Cardiac muscle cell (in vitro differentiated cells and primary cell): ENCODE data around the gene SGCE. TPM values are rescaled to one million over a fixed set of nuclear protein-coding genes. Genes with fewer than 3 reads are reported as not detected.

Experiments
- DNase-seq, 2 donors: peaks; one replicate each; pipeline versions ENCODE4 v3.0.0 to v3.0.0-alpha.2; 2010 to 2017; ENCODE audit warnings: low read depth in 1 of 2, low spot score in 1 of 2
- H3K27ac ChIP-seq: fragments of 200-600 bp; sonication (generic); 2 replicates; pipeline ENCODE4 v1.5.1; 2016
- H3K27me3 ChIP-seq: fragments of 200-600 bp; sonication (generic); 2 replicates; pipeline ENCODE4 v1.6.0; 2016; ENCODE audit warnings: control low read depth
- H3K36me3 ChIP-seq: fragments of 200-600 bp; sonication (generic); 2 replicates; pipeline ENCODE4 v1.5.1; 2016; ENCODE audit warnings: control low read depth
- H3K4me1 ChIP-seq: fragments of 200-600 bp; sonication (generic); 2 replicates; pipeline ENCODE4 v1.8.1; 2017; ENCODE audit warnings: low read depth, mild to moderate bottlenecking, mixed run types
- H3K4me3 ChIP-seq: fragments of 200-600 bp; sonication (generic); 2 replicates; pipeline ENCODE4 v1.5.1; 2016; ENCODE audit warnings: mild to moderate bottlenecking
- H3K9me3 ChIP-seq: fragments of 200-600 bp; sonication (generic); 2 replicates; pipeline ENCODE4 v1.5.1; 2017; ENCODE audit warnings: low read depth, mild to moderate bottlenecking, control low read depth
- CTCF ChIP-seq: IDR thresholded peaks from 2 replicates; pipeline ENCODE4 v1.5.1; 2012; ENCODE audit warnings: low read depth, mild to moderate bottlenecking, low read length
- polyA plus RNA-seq: library from polyadenylated mRNA; unstranded; fragments of >200 nt; fragmentation: Nextera tagmentation; extraction: Ambion mirVana; gene quantifications from 2 replicates; pipeline ENCODE4 v1.2.1, GENCODE V29; 2016
- total RNA-seq: library from RNA; depleted of rRNA; stranded (reverse); fragments of >200 nt; gene quantifications from 2 replicates; pipeline ENCODE4 v1.2.3, GENCODE V29; 2016

SGCE gene
- total and polyA plus RNA-seq, 2 experiments from 2014 or later: 48.8 to 65.0 TPM

GRCh38 chr7:94650147-94651051 is 5.5 kb downstream of the SGCE start:
- Histone ChIP-seq H3K27ac (no peak overlapping the region), H3K4me1 (peaks cover 13% of the 10 kb centered on the region), H3K4me3 (no peak overlapping the region), H3K36me3 (no peaks in the 10 kb centered on the region), H3K27me3 (peaks cover 12% of the 10 kb centered on the region), H3K9me3 (no peaks in the 10 kb centered on the region)
- DNase-seq: no peak
- no peak for TF ChIP-seq CTCF

GRCh38 chr7:94649450-94649849 is 6.5 kb downstream of the SGCE start:
- H3K36me3 ChIP-seq: no peaks in the 10 kb centered on the region
- H3K27me3 ChIP-seq: peaks cover 7% of the 10 kb centered on the region
- H3K27ac ChIP-seq: no peak overlapping the region
- no peak for TF ChIP-seq CTCF
- H3K9me3 ChIP-seq: no peaks in the 10 kb centered on the region
- no peak overlapping the region for H3K4me3 ChIP-seq
- peak in 1 of 2 donors; percentile 38 for DNase-seq
- H3K4me1 ChIP-seq: peaks cover 13% of the 10 kb centered on the region

- TF ChIP-seq CTCF: no peak
- Histone ChIP-seq H3K4me1 (peaks cover 9% of the 10 kb centered on the region), H3K36me3 (no peaks in the 10 kb centered on the region), H3K4me3 (no peak overlapping the region), H3K9me3 (no peaks in the 10 kb centered on the region), H3K27ac (no peak overlapping the region), H3K27me3 (no peaks in the 10 kb centered on the region)
- DNase-seq: no peak
These were observed 7.2 kb downstream of the SGCE start for GRCh38 chr7:94648731-94649130.

GRCh38 chr7:94647295-94647694 is 8.6 kb downstream of the SGCE start:
- Histone ChIP-seq H3K27me3 (no peaks in the 10 kb centered on the region), H3K36me3 (no peaks in the 10 kb centered on the region), H3K4me3 (no peak overlapping the region), H3K4me1 (peaks cover 9% of the 10 kb centered on the region), H3K9me3 (no peaks in the 10 kb centered on the region), H3K27ac (no peak overlapping the region)
- TF ChIP-seq CTCF: no peak
- DNase-seq: no peak

GRCh38 chr7:94643771-94644545 is 12.0 kb downstream of the SGCE start:
- no peak for TF ChIP-seq CTCF
- DNase-seq: no peak
- no peaks in the 10 kb centered on the region for H3K27me3 ChIP-seq
- H3K9me3 ChIP-seq: no peaks in the 10 kb centered on the region
- no peak overlapping the region for H3K27ac ChIP-seq
- no peak overlapping the region for H3K4me3 ChIP-seq
- no peaks in the 10 kb centered on the region for H3K36me3 ChIP-seq
- peaks cover 5% of the 10 kb centered on the region for H3K4me1 ChIP-seq
